ENCODE results near the gene SNX17. TPM values are rescaled to one million over a fixed set of nuclear protein-coding genes. Genes with fewer than 3 reads are reported as not detected.

The SNX17 gene
- total and polyA plus RNA-seq, 2 of the 13 experiments (the other 11 are each of a cell fraction or from before 2014, with no cell fraction given), result 75.0 to 109 TPM

GRCh38 chr2:27409321-27410073, 39.1 kb downstream of the SNX17 start, which contains the start of gene PPM1G (continued):
- TF ChIP-seq MEIS2 (CRISPR knock-in tag; IDR thresholded peaks at IDR 0.05), result peak; percentile 83; the same call in 1 of the 2 replicates
- peak; percentile 73 for TF ChIP-seq HNRNPK (IDR thresholded peaks at IDR 0.05; ENCODE audit: low read depth, low read length, poor library complexity, severe bottlenecking)
- TF ChIP-seq ZNF3 (CRISPR knock-in tag; IDR thresholded peaks at IDR 0.05), result no peak
- TF ChIP-seq TAF1 (CRISPR knock-in tag; IDR thresholded peaks at IDR 0.05), result peak; percentile 99
- peak; percentile 17; the same call in 1 of the 2 replicates for TF ChIP-seq ZNF354B (CRISPR knock-in tag; IDR thresholded peaks at IDR 0.05)
- peak; percentile 95 for TF ChIP-seq GLI4 (CRISPR knock-in tag; IDR thresholded peaks at IDR 0.05; ENCODE audit: borderline replicate concordance)
- TF ChIP-seq MED1 (CRISPR knock-in tag; IDR thresholded peaks at IDR 0.05), result peak; percentile 87
- peak; percentile 96 for TF ChIP-seq CSRNP1 (CRISPR knock-in tag; IDR thresholded peaks at IDR 0.05)
- TF ChIP-seq ZMYM3 (CRISPR knock-in tag; IDR thresholded peaks at IDR 0.05), result peak; percentile 26; the same call in 1 of the 2 replicates
- TF ChIP-seq SNRNP70 (IDR thresholded peaks at IDR 0.05; ENCODE audit: low read depth, low read length), result no peak
- peak; percentile 93 for TF ChIP-seq ETV6 (CRISPR knock-in tag; conservative IDR thresholded peaks at IDR 0.05)
- TF ChIP-seq ZNF12 (CRISPR knock-in tag; IDR thresholded peaks at IDR 0.05), result peak; percentile 11
- peak; percentile 79; the same call in 1 of the 2 replicates for TF ChIP-seq ERF (CRISPR knock-in tag; IDR thresholded peaks at IDR 0.05)
- peak; percentile 80 to 94 for TF ChIP-seq HMGXB4 (CRISPR knock-in tag; IDR thresholded peaks at IDR 0.05; ENCODE audit: borderline replicate concordance in 1 of 2, low read depth in 1 of 2)
- TF ChIP-seq HMGA1 (CRISPR knock-in tag; conservative IDR thresholded peaks at IDR 0.05), result no peak
- peak; percentile 27 for TF ChIP-seq CTCF (CRISPR knock-in tag; IDR thresholded peaks at IDR 0.05)
- 0 out of 2 replicates have a peak, but pooled peaks have one; percentile 21 for TF ChIP-seq ZBTB1 (CRISPR knock-in tag; IDR thresholded peaks at IDR 0.05; ENCODE audit: borderline replicate concordance)
- no peak for TF ChIP-seq ZNF33A (CRISPR knock-in tag; IDR thresholded peaks at IDR 0.05; ENCODE audit: borderline replicate concordance)
- TF ChIP-seq ZNF883 (CRISPR knock-in tag; IDR thresholded peaks at IDR 0.05; ENCODE audit: not compliant biosample characterization), result peak; percentile 95
- TF ChIP-seq RBFOX2 (IDR thresholded peaks at IDR 0.05; ENCODE audit: low read depth, low read length), result peak; percentile 98
- peak; percentile 84; the same call in 1 of the 2 replicates for TF ChIP-seq ZNF614 (CRISPR knock-in tag; IDR thresholded peaks at IDR 0.05; ENCODE audit: borderline replicate concordance)
- TF ChIP-seq CREB3 (CRISPR knock-in tag; IDR thresholded peaks at IDR 0.05), result peak; percentile 96
- TF ChIP-seq PLRG1 (conservative IDR thresholded peaks at IDR 0.05), result no peak
- peak; percentile 71; the same call in 1 of the 2 replicates for TF ChIP-seq KDM3A (CRISPR knock-in tag; IDR thresholded peaks at IDR 0.05; ENCODE audit: low read depth)

Measured in HepG2 (cell line).